ENCODE results near the gene SPTB.

DNA sequence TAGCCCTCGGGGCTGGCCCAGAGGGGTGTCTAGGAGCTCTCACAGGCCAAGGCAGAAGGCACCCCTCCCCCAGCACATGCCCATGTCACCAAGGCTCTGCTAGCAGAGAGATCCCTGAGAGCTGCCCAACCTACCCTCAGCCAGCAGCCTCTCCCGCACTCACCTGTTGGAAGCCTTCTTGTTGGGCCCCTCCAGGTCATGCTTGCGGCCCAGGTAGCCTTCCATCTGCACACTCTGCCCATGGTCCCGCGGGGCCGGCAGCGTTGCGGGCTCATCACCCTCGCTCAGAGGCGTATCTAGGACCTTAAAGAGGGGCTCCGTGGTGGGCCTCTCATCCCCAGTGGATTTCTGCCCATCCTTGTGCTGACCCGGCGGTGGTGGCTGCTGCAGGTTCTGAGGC, 126.3 kb downstream of the SPTB start:
- TF ChIP-seq ZNF221 (tag by site-specific recombination; IDR thresholded peaks at IDR 0.05; ENCODE audit: borderline replicate concordance) (no peak), ZNF629 (tag by site-specific recombination; IDR thresholded peaks at IDR 0.05) (no peak), ZFP37 (tag by site-specific recombination; IDR thresholded peaks at IDR 0.05) (no peak), ZNF394 (tag by site-specific recombination; IDR thresholded peaks at IDR 0.05; ENCODE audit: borderline replicate concordance) (no peak), ZNF404 (tag by site-specific recombination; IDR thresholded peaks at IDR 0.05) (no peak), ZNF24 (tag by site-specific recombination; IDR thresholded peaks at IDR 0.05) (no peak)
- TF ChIP-seq, protein P1, sequence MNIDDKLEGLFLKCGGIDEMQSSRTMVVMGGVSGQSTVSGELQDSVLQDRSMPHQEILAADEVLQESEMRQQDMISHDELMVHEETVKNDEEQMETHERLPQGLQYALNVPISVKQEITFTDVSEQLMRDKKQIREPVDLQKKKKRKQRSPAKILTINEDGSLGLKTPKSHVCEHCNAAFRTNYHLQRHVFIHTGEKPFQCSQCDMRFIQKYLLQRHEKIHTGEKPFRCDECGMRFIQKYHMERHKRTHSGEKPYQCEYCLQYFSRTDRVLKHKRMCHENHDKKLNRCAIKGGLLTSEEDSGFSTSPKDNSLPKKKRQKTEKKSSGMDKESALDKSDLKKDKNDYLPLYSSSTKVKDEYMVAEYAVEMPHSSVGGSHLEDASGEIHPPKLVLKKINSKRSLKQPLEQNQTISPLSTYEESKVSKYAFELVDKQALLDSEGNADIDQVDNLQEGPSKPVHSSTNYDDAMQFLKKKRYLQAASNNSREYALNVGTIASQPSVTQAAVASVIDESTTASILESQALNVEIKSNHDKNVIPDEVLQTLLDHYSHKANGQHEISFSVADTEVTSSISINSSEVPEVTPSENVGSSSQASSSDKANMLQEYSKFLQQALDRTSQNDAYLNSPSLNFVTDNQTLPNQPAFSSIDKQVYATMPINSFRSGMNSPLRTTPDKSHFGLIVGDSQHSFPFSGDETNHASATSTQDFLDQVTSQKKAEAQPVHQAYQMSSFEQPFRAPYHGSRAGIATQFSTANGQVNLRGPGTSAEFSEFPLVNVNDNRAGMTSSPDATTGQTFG (tag by site-specific recombination; IDR thresholded peaks at IDR 0.05; ENCODE audit: borderline replicate concordance) = no peak

Data from HEK293 (cell line).